Activated T-cell treated with anti-CD3 and anti-CD28 coated beads, Interleukin-2, amount 50 U/mL, for 1 hour (primary cell): Measurements from ENCODE around the gene GLB1L.

Experiments used
- DNase-seq: peaks from one replicate; pipeline ENCODE4 v3.0.0-alpha.2; 2020

GLB1L gene

DNA sequence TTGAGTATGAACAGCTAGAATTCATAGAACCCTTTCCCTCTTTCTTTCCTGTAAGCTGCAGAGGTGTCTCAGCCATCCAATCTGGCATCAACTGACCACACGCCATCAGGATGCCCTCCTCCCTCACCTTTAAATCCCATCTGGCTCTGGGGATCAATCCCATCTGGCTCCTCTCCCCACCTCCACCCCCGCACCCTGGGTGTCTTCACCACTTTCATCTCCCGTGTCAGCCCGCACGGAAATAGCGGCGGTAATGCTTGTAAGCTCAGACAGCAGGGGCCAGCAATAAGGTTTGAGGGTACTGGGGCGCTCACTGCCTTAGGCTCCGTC is 7.3 kb upstream of the GLB1L start:
- peak; percentile 57 for DNase-seq

GRCh38 chr2:219252084-219252483 is 6.8 kb upstream of the GLB1L start:
- peak; percentile 49 for DNase-seq

DNA sequence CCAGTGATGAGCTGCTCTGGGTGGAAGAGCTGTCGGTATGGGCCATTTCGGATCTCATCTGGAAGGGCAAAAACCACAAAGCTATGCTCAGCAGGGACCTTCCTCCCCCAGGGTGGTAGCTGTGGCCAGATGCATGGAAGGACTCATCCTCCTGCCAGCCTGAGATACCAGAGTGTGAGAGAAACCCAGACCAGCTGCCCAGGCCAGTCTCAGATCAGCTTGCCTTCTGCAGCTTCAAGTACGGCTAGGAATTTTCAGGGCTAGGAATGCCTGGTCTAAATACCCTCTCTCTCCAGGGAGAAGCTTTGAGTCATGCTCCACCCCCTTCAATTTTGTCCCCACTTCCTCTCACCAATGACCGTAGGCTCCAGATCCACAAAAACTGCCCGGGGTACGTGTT is 6.4 kb upstream of the GLB1L start:
- DNase-seq = no peak

DNA sequence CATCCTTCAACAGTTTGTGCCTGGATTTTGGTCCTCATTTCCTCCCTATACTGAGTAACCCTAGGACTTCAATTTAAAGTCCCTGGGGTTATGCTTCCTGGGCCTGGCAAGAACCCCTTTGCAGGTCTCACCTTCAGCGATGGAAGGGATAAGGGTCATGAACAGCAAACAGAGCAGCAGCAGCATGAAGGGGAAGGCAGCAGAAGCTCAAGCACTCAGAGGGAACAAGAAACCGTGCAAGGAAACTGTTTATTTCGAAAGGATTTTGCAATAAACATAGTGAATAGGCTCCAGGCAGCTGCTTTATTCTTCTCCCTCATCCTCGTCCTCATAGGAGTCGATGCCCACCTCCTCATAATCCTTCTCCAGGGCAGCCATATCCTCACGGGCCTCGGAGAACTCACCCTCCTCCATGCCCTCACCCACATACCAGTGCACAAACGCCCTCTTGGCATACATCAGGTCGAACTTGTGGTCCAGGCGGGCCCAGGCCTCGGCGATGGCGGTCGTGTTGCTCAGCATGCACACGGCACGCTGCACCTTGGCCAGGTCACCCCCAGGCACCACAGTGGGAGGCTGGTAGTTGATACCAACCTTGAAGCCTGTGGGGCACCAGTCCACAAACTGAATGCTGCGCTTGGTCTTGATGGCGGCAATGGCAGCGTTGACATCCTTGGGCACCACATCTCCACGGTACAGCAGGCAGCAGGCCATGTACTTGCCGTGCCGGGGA is 5.0 kb upstream of the GLB1L start:
- DNase-seq = no peak

GRCh38 chr2:219249203-219249980 is 4.1 kb upstream of the GLB1L start:
- DNase-seq = peak; percentile 63

GRCh38 chr2:219248845-219249202 is 3.6 kb upstream of the GLB1L start:
- DNase-seq = no peak

GRCh38 chr2:219247678-219248642 is 2.7 kb upstream of the GLB1L start:
- DNase-seq = peak; percentile 57

DNA sequence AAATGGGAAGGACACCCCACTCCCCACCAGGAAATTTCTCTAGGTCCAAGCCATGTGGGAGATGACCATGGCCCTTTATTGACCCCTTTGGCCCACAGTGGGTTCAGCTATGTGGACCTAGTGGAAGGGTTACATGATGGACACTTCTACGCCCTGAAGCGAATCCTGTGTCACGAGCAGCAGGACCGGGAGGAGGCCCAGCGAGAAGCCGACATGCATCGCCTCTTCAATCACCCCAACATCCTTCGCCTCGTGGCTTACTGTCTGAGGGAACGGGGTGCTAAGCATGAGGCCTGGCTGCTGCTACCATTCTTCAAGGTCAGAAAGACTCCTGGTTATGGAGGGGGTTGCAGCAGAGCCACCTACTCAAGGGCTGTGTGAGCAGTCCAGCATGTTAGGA is 1.3 kb upstream of the GLB1L start:
- DNase-seq = no peak

- DNase-seq = no peak
Measured at GRCh38 chr2:219245899-219246230, 621 bp upstream of the GLB1L start.

DNA sequence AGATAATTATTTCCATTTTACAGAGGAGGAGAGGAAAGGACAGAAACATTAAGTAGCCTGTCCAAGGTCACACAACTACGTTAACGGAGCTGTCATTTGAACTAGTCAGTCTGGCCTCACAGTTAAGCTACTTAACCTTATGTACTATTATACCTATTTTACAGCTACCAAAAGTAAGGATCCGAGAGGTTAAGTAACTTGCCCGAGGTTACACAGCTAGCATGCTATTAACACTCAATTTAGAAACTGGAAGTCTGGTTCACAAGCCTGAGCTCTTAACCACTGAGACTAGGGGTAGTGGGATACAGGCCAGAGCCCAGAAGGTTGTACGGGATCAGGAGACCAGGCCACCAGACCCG is 476 bp downstream of the GLB1L start:
- no peak for DNase-seq

- no peak for DNase-seq
Measured at GRCh38 chr2:219243291-219243761, 1.9 kb downstream of the GLB1L start.

DNA sequence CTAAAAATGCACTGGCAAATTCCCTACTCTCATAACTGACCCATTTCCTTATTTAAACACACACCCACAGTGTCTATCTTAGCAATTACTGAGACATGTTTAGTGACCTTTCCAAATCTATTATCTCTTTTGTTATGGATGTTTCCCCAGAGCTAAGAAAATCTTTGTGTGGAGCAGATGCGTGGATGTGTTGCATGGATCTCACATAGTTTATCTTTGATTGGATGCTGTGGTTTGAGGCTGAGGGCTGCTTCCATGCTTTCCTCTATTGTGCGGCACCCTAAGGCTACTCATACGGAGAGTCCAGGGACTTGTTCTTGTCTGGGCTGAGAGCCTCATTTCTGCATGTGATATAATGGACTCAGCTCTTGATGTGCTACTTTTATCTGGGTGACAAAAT is 10.9 kb downstream of the GLB1L start:
- DNase-seq = no peak

GRCh38 chr2:219230059-219230540 is 15.1 kb downstream of the GLB1L start:
- peak; percentile 45 for DNase-seq

DNA sequence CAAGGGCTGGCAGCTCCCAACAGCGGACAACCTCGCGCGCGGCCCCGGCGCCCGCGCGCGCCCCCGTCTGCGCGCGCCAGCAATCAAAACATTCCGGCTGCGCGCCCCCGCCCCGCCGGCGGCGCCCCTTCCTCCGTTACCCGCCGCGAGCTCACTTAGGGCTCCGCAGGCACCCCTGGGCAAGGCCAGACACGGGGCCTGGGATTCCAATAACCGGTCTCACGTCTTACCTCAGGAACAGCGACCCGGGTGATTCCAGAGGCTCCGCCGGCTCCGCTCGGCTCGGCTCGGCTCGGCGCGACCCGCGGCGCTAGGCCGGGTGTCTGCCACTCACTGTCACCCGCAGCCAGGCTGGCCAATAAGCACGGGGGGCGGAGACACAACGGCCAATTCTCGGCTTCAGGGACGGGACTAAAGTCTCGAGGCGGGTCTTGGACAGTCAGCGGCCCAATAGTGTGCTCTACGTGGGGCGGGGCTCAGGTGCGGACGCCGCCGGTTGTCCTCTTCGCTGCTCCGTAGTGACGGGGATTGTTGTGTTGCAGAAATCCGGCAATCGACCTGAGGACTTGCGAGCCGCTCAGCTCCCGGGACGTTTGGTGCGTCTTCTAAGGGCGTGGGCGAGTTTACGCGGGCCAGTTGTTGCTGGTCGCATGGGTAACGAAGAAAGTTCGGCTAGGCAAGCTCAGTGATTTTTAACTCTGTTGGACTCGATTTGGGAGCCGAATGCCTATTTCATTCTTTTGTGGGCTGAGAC is 15.8 kb downstream of the GLB1L start, which contains the start of the genes ANKZF1 and ATG9A:
TSS of gene ANKZF1 (plus strand) at position 502 of the 754 bp plus-strand sequence. CDS start 452 bp downstream, outside the sequence.
TSS of gene ATG9A (minus strand) at position 332 of the 754 bp plus-strand sequence. CDS start 1,612 bp downstream, outside the sequence.
- DNase-seq = peak; percentile 96

- DNase-seq = no peak
Measured at GRCh38 chr2:219228911-219229304, 16.3 kb downstream of the GLB1L start.

GRCh38 chr2:219228041-219228910 is 17.0 kb downstream of the GLB1L start:
- DNase-seq = no peak

DNA sequence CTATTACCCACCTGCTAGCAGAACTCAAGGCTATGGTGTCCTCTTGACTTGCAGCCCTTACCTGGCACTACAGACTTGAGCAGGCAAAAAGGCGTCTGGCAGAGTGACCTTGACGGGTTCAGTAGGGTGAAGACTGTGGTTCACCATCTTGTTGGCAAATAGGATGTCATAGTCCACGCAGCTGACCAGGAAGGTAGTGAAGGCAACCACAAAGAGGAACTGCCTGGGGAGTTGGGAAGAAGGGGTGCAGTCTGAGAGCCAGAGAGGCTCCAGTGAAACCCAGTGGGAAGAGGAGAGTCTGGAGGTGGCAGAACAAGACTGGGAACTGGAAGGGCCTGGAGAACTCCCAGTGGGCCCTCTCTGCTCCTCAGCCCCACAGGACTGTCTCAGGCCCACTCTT is 19.9 kb downstream of the GLB1L start:
- no peak for DNase-seq

- no peak for DNase-seq
Measured at GRCh38 chr2:219223831-219224610, 21.2 kb downstream of the GLB1L start.

DNA sequence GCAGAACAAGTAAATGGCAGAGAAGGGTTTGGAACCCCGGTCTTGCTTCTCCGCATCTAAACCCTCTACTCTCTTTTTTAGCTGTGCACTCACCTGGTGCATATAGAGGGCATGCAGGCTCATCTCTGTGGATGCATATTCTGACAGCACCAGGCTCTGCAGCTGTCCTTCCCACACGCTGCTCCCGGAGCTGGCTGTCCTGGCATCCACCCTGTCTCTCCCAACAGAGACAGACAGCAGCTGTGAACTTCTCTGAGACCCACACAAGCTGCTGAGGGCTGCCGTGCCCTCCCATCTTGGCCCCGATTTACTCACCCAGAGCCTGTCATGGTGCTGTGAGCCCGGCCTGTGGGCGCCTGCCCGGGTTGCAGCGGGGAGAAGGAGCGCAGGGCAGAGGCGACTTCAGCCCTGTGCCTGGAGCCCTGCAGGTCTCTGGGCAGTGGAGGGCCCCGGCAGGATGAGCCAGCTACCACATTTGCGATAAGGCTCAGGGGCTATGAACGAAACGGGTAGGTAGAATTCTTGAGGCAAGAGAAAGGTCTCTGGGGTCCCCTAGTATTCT is 23.2 kb downstream of the GLB1L start:
- DNase-seq = no peak
